PC-9 (cell line): Measurements from ENCODE around the gene DIAPH2. TPM values are rescaled to one million over a fixed set of nuclear protein-coding genes. Genes with fewer than 3 reads are reported as not detected.

Experiments
- BruUV-seq: library from RNA; stranded (reverse); fragments of 400-500 nt; replicated peaks from 2 replicates; lab custom pipeline; 2021; lab: Mats Ljungman, UMichigan
- CTCF ChIA-PET: fragments of 300-600 bp; sonication (Branson Sonifier 250); formaldehyde crosslinking; loops from one replicate; lab custom pipeline; 2022; ENCODE audit warnings: antibody characterized with exemption; lab: Charles Lee
- POLR2A ChIA-PET: fragments of 300-600 bp; sonication (Branson Sonifier 250); formaldehyde crosslinking; loops from one replicate; lab custom pipeline; 2022; ENCODE audit warnings: antibody characterized with exemption; ENCODE audit not compliant: unreplicated experiment; lab: Charles Lee
- DNase-seq, 2 experiments: peaks; one replicate each; pipeline versions ENCODE4 v3.0.0 to v3.0.0-alpha.2; 2015 to 2022; ENCODE audit warnings: mixed read lengths in 1 of 2
- H2AFZ ChIP-seq: fragments of 200-600 bp; sonication (generic); 2 replicates; pipeline ENCODE4 v1.8.1; 2017; ENCODE audit warnings: antibody characterized with exemption
- H3F3A ChIP-seq: fragments of 200-600 bp; sonication (generic); 2 replicates; pipeline ENCODE4 v1.8.1; 2017; ENCODE audit warnings: antibody characterized with exemption, mild to moderate bottlenecking, low read depth; ENCODE audit not compliant: insufficient read depth
- H3K27ac ChIP-seq: fragments of 200-600 bp; sonication (generic); 2 replicates; pipeline ENCODE4 v1.6.1; 2016; ENCODE audit warnings: mixed run types
- H3K27me3 ChIP-seq: fragments of 200-600 bp; sonication (generic); 2 replicates; pipeline ENCODE4 v1.6.1; 2016; ENCODE audit warnings: low read depth, mixed run types; ENCODE audit not compliant: insufficient read depth
- H3K36me3 ChIP-seq: fragments of 200-600 bp; sonication (generic); 2 replicates; pipeline ENCODE4 v1.6.1; 2016; ENCODE audit warnings: low read depth, mixed run types
- H3K4me1 ChIP-seq: fragments of 200-600 bp; sonication (generic); replicated peaks from 2 replicates; pipeline ENCODE4 v1.6.1; 2016; ENCODE audit warnings: mixed run types; ENCODE audit not compliant: insufficient read depth
- H3K4me2 ChIP-seq: fragments of 200-600 bp; sonication (generic); 2 replicates; pipeline ENCODE4 v1.6.1; 2017; ENCODE audit warnings: mixed run types
- H3K4me3 ChIP-seq: fragments of 200-600 bp; sonication (generic); 2 replicates; pipeline ENCODE4 v1.6.1; 2016; ENCODE audit warnings: mixed run types
- H3K79me2 ChIP-seq: fragments of 200-600 bp; sonication (generic); 2 replicates; pipeline ENCODE4 v1.6.1; 2017; ENCODE audit warnings: low read depth, mixed run types
- H3K9me2 ChIP-seq: fragments of 200-600 bp; sonication (generic); 2 replicates; pipeline ENCODE4 v1.8.1; 2017; ENCODE audit warnings: mild to moderate bottlenecking; ENCODE audit not compliant: insufficient read depth
- H3K9me3 ChIP-seq: fragments of 200-600 bp; sonication (generic); 2 replicates; pipeline ENCODE4 v1.8.1; 2016; ENCODE audit warnings: low read depth; ENCODE audit not compliant: insufficient read depth
- H4K20me1 ChIP-seq: fragments of 200-600 bp; sonication (generic); 2 replicates; pipeline ENCODE4 v1.8.1; 2017; ENCODE audit not compliant: insufficient read depth
- EZH2 ChIP-seq: fragments of 200-600 bp; sonication (generic); IDR thresholded peaks from 2 replicates; pipeline ENCODE4 v1.8.0; 2017; ENCODE audit warnings: antibody characterized with exemption, low read depth
- intact Hi-C: fragments of 100-400 bp; cut with micrococcal nuclease; formaldehyde crosslinking; loops from one replicate; pipeline ENCODE4 v1.10.0; 2022; ENCODE audit not compliant: unreplicated experiment
- total RNA-seq: library from RNA; stranded (reverse); gene quantifications from 2 replicates; pipeline ENCODE4 v1.2.3, GENCODE V29; 2021
- TF ChIP-seq, protein P1 (sequence below): fragments of 200-600 bp; sonication (generic); conservative IDR thresholded peaks from 2 replicates; pipeline ENCODE4 v1.6.1; 2017; ENCODE audit warnings: mixed run types, antibody characterized with exemption, mild to moderate bottlenecking, moderate library complexity

Gene DIAPH2
- total RNA-seq, 1 experiment from 2014 or later: 12.0 TPM

- no peaks in the 10 kb centered on the region for H3K27me3 ChIP-seq
- CTCF ChIA-PET: no interaction called here
Measured at GRCh38 chrX:96792047-96792446, 107.4 kb downstream of the DIAPH2 start.

GRCh38 chrX:96798982-96799381 is 114.3 kb downstream of the DIAPH2 start:
- no peak overlapping the region for H2AFZ ChIP-seq
- H3K9me2 ChIP-seq: no peaks in the 10 kb centered on the region
- ChIA-PET POLR2A (no interaction called here), CTCF (no interaction called here)
- H4K20me1 ChIP-seq: no peaks in the 10 kb centered on the region; the same call in 1 of the 2 replicates
- no peaks in the 10 kb centered on the region for H3K36me3 ChIP-seq
- no peak overlapping the region for H3K27ac ChIP-seq
- H3K79me2 ChIP-seq: no peaks in the 10 kb centered on the region
- H3F3A ChIP-seq: no peaks in the 10 kb centered on the region
- no peak overlapping the region for H3K4me3 ChIP-seq
- H3K4me2 ChIP-seq: no peak overlapping the region
- no TSS peak for BruUV-seq
- intact Hi-C loops: no loop called here
- no peaks in the 10 kb centered on the region for H3K4me1 ChIP-seq
- H3K9me3 ChIP-seq: no peaks in the 10 kb centered on the region
- DNase-seq: no peak
- TF ChIP-seq, protein P1, sequence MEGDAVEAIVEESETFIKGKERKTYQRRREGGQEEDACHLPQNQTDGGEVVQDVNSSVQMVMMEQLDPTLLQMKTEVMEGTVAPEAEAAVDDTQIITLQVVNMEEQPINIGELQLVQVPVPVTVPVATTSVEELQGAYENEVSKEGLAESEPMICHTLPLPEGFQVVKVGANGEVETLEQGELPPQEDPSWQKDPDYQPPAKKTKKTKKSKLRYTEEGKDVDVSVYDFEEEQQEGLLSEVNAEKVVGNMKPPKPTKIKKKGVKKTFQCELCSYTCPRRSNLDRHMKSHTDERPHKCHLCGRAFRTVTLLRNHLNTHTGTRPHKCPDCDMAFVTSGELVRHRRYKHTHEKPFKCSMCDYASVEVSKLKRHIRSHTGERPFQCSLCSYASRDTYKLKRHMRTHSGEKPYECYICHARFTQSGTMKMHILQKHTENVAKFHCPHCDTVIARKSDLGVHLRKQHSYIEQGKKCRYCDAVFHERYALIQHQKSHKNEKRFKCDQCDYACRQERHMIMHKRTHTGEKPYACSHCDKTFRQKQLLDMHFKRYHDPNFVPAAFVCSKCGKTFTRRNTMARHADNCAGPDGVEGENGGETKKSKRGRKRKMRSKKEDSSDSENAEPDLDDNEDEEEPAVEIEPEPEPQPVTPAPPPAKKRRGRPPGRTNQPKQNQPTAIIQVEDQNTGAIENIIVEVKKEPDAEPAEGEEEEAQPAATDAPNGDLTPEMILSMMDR: no peak
- no peak for TF ChIP-seq EZH2
- H3K27me3 ChIP-seq: no peaks in the 10 kb centered on the region

More at GRCh38 chrX:96792047-96792446, 107.4 kb downstream of the DIAPH2 start:
- POLR2A ChIA-PET: no interaction called here
- H3K4me1 ChIP-seq: no peaks in the 10 kb centered on the region
- peaks cover 3% of the 10 kb centered on the region; the same call in 1 of the 2 replicates for H3K79me2 ChIP-seq
- no peaks in the 10 kb centered on the region for H3F3A ChIP-seq
- DNase-seq: no peak
- no peak overlapping the region for H3K4me2 ChIP-seq
- H3K9me2 ChIP-seq: no peaks in the 10 kb centered on the region
- H3K27ac ChIP-seq: no peak overlapping the region
- intact Hi-C loops: no loop called here
- no peaks in the 10 kb centered on the region for H3K36me3 ChIP-seq
- H3K9me3 ChIP-seq: no peaks in the 10 kb centered on the region
- no peak for TF ChIP-seq EZH2
- TF ChIP-seq, protein P1: no peak
- H3K4me3 ChIP-seq: no peak overlapping the region
- BruUV-seq: no TSS peak
- H4K20me1 ChIP-seq: no peaks in the 10 kb centered on the region
- H2AFZ ChIP-seq: no peak overlapping the region

- ChIA-PET CTCF (no interaction called here), POLR2A (no interaction called here)
- no peaks in the 10 kb centered on the region for H3K79me2 ChIP-seq
- TF ChIP-seq, protein P1: no peak
- no peak for TF ChIP-seq EZH2
- intact Hi-C loops: no loop called here
- H3K9me3 ChIP-seq: no peaks in the 10 kb centered on the region
- H3K9me2 ChIP-seq: no peaks in the 10 kb centered on the region
- no TSS peak for BruUV-seq
- no peak overlapping the region for H2AFZ ChIP-seq
- no peaks in the 10 kb centered on the region for H3K4me1 ChIP-seq
- H3K4me2 ChIP-seq: no peak overlapping the region
- no peaks in the 10 kb centered on the region for H3K36me3 ChIP-seq
- 0 out of 2 replicates have a peak, but pooled peaks cover 3% of the 10 kb centered on the region for H3F3A ChIP-seq
- no peaks in the 10 kb centered on the region for H3K27me3 ChIP-seq
- no peak for DNase-seq
- no peak overlapping the region for H3K27ac ChIP-seq
- no peak overlapping the region for H3K4me3 ChIP-seq
- H4K20me1 ChIP-seq: no peaks in the 10 kb centered on the region
Measured at GRCh38 chrX:96807318-96807717, 122.7 kb downstream of the DIAPH2 start.
